Astrocyte (in vitro differentiated cells and primary cell): ENCODE data around the gene RNU2-1. TPM values are rescaled to one million over a fixed set of nuclear protein-coding genes. Genes with fewer than 3 reads are reported as not detected.
"Not testable (repeated sequence)": the region's sequence is repeated elsewhere in the genome, so short reads cannot be mapped to it uniquely, and the experiment has no call there.

Experiments used
- DNase-seq: peaks from one replicate; pipeline ENCODE4 v3.0.0-alpha.2; 2010; ENCODE audit warnings: low read depth
- FAIRE-seq: peaks from 2 replicates; lab custom pipeline; 2011; peaks lifted over from hg19 to GRCh38; lab: Jason Lieb, UNC
- H2AFZ ChIP-seq: 2 replicates; pipeline ENCODE4 v1.6.0; 2012; ENCODE audit warnings: low read depth, low read length, inconsistent platforms
- H3K27ac ChIP-seq: 2 replicates; pipeline ENCODE4 v1.5.1; 2011; ENCODE audit warnings: low read depth, low read length, inconsistent platforms
- H3K27me3 ChIP-seq: 2 replicates; pipeline ENCODE4 v1.6.0; 2011; ENCODE audit warnings: low read length, inconsistent platforms; ENCODE audit not compliant: insufficient read depth
- H3K36me3 ChIP-seq: 2 replicates; pipeline ENCODE4 v1.5.1; 2011; ENCODE audit warnings: low read length, inconsistent platforms; ENCODE audit not compliant: insufficient read depth
- H3K4me1 ChIP-seq: 2 replicates; pipeline ENCODE4 v1.5.1; 2011; ENCODE audit warnings: low read length, inconsistent platforms; ENCODE audit not compliant: insufficient read depth
- H3K4me2 ChIP-seq: 2 replicates; pipeline ENCODE4 v1.6.0; 2012; ENCODE audit warnings: low read length, inconsistent platforms
- H3K4me3 ChIP-seq: 2 replicates; pipeline ENCODE4 v1.5.1; 2011; ENCODE audit warnings: low read depth, mild to moderate bottlenecking, low read length, inconsistent platforms; ENCODE audit not compliant: insufficient read depth
- H3K79me2 ChIP-seq: 2 replicates; pipeline ENCODE4 v1.6.0; 2012; ENCODE audit warnings: mild to moderate bottlenecking, low read length, inconsistent platforms; ENCODE audit not compliant: insufficient read depth
- H3K9ac ChIP-seq: 2 replicates; pipeline ENCODE4 v1.6.0; 2012; ENCODE audit warnings: mild to moderate bottlenecking, low read length, inconsistent platforms
- H3K9me3 ChIP-seq: 2 replicates; pipeline ENCODE4 v1.5.1; 2012; ENCODE audit warnings: low read depth, mild to moderate bottlenecking, low read length, inconsistent platforms; ENCODE audit not compliant: insufficient read depth
- H4K20me1 ChIP-seq: 2 replicates; pipeline ENCODE4 v1.6.0; 2012; ENCODE audit warnings: low read length, inconsistent platforms; ENCODE audit not compliant: insufficient read depth
- H3K27ac Mint-ChIP-seq: one replicate; pipeline ENCODE4 v1.8.0; 2021; ENCODE audit warnings: mild to moderate bottlenecking, mixed read lengths; ENCODE audit not compliant: unreplicated experiment
- H3K27me3 Mint-ChIP-seq: one replicate; pipeline ENCODE4 v1.8.0; 2021; ENCODE audit warnings: low read depth, mixed read lengths; ENCODE audit not compliant: unreplicated experiment
- H3K36me3 Mint-ChIP-seq: one replicate; pipeline ENCODE4 v1.8.0; 2021; ENCODE audit warnings: low read depth, mixed read lengths; ENCODE audit not compliant: unreplicated experiment
- H3K4me1 Mint-ChIP-seq: one replicate; pipeline ENCODE4 v1.8.0; 2021; ENCODE audit warnings: low read depth, mixed read lengths; ENCODE audit not compliant: unreplicated experiment
- H3K4me3 Mint-ChIP-seq: one replicate; pipeline ENCODE4 v1.8.0; 2021; ENCODE audit warnings: mild to moderate bottlenecking, moderate library complexity, mixed read lengths; ENCODE audit not compliant: unreplicated experiment
- H3K9me3 Mint-ChIP-seq: one replicate; pipeline ENCODE4 v1.8.0; 2021; ENCODE audit warnings: mild to moderate bottlenecking, mixed read lengths; ENCODE audit not compliant: unreplicated experiment
- total RNA-seq: library from RNA; stranded (reverse); gene quantifications from 2 replicates; pipeline ENCODE4 v1.2.1, GENCODE V29; 2021

The RNU2-1 gene
- total RNA-seq, 1 donor from 2014 or later, result 4,186 TPM

- not testable (repeated sequence) for H3K27ac ChIP-seq, H3K4me3 Mint-ChIP-seq, H3K36me3 Mint-ChIP-seq, H2AFZ ChIP-seq, H4K20me1 ChIP-seq, H3K9ac ChIP-seq, H3K4me3 ChIP-seq, FAIRE-seq, H3K9me3 ChIP-seq, H3K36me3 ChIP-seq, H3K4me1 Mint-ChIP-seq, H3K27me3 ChIP-seq, DNase-seq, H3K9me3 Mint-ChIP-seq, H3K27me3 Mint-ChIP-seq, H3K4me2 ChIP-seq, H3K27ac Mint-ChIP-seq, H3K4me1 ChIP-seq, H3K79me2 ChIP-seq
Observed at GRCh38 chr17:43240596-43241352, 7.0 kb upstream of the RNU2-1 start.

DNA sequence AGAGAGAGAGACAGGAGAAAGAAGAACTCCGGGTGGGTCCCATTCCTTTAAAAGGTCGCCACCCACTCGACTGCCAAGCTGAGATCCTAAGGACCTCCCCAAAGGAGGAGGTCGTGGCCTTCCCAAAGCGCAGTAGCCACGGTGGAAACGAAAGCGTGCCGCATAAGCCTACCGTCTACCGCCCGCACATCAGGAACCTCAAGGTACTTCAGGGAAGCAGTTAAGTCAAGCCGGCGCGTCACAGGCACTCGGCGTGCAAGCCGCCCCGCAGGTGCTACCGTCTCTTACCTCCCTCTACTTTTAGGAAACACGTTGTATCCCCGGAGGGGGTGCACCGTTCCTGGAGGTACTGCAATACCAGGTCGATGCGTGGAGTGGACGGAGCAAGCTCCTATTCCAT, 5.8 kb upstream of the RNU2-1 start:
- H3K27me3 Mint-ChIP-seq, H3K4me3 Mint-ChIP-seq, H3K9me3 ChIP-seq, H4K20me1 ChIP-seq, H3K4me2 ChIP-seq, H3K36me3 ChIP-seq, H3K4me3 ChIP-seq, H3K36me3 Mint-ChIP-seq, H3K27ac Mint-ChIP-seq, H3K9me3 Mint-ChIP-seq, H2AFZ ChIP-seq, H3K27ac ChIP-seq, DNase-seq, H3K9ac ChIP-seq, FAIRE-seq, H3K27me3 ChIP-seq, H3K4me1 ChIP-seq, H3K79me2 ChIP-seq, H3K4me1 Mint-ChIP-seq: not testable (repeated sequence)

- not testable (repeated sequence) for H3K4me1 Mint-ChIP-seq
- H3K27ac Mint-ChIP-seq, result peak overlapping the region; percentile 53
Observed at GRCh38 chr17:43233263-43233662, 514 bp downstream of the RNU2-1 start.

GRCh38 chr17:43232021-43232699, 1.6 kb downstream of the RNU2-1 start:
- not testable (repeated sequence) for H3K27me3 ChIP-seq, H3K9me3 Mint-ChIP-seq, H3K4me3 ChIP-seq, H3K27me3 Mint-ChIP-seq, FAIRE-seq, H3K4me1 ChIP-seq, H2AFZ ChIP-seq, H3K9me3 ChIP-seq, H3K4me1 Mint-ChIP-seq, H3K27ac ChIP-seq, H3K4me3 Mint-ChIP-seq, DNase-seq, H3K36me3 Mint-ChIP-seq, H4K20me1 ChIP-seq, H3K36me3 ChIP-seq, H3K79me2 ChIP-seq
- peak overlapping the region; percentile 74 for H3K4me2 ChIP-seq
- peak overlapping the region; percentile 73 for H3K27ac Mint-ChIP-seq
- peak overlapping the region; percentile 34 for H3K9ac ChIP-seq

More at GRCh38 chr17:43233263-43233662, 514 bp downstream of the RNU2-1 start:
- not testable (repeated sequence) for H3K4me3 ChIP-seq, H3K4me1 ChIP-seq, H3K36me3 Mint-ChIP-seq, H4K20me1 ChIP-seq, H3K27me3 Mint-ChIP-seq, H3K36me3 ChIP-seq, H3K27ac ChIP-seq, H3K27me3 ChIP-seq, H3K4me2 ChIP-seq, DNase-seq, H2AFZ ChIP-seq, H3K4me3 Mint-ChIP-seq, H3K9me3 Mint-ChIP-seq, H3K9ac ChIP-seq, H3K9me3 ChIP-seq, FAIRE-seq, H3K79me2 ChIP-seq

DNA sequence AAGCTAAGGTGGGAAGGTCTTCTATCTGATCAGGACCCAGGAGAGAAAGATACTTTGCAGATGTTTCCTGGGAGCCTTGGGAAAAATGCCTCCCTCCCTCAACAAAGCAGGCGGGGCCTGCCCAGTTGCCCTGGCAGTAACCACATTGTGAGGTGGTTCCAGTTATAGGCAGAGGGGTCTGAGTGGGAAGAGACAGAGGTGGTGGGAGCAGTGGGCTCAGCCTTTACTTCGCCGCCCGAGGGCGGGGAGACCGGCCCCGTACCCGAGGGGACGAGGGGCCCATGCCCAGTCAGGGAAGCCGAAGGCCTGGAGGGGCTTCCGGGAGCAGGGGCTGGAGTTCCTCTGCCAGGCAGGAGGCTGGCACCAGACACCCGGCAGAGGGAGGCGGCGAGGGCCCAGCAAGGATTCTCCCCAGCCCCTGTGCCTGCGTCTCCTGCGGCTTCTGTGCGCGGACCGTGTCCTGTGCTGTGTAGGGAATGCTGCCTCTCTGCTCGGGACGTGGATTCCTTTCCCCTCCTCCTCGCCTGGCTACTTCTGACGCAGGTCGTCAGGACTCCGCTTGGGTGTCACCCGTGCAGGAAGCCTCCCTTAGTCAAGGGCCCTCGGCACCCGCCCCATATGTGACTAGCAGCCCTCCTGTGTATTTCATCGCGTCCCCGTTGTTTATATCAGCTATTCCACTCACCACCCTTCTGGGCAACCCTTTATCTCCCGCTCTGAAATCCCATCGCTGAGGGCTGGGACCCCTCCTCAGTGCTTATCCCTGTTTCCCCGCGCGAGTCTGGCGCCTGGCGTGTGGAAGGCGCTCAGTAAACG, 2.4 kb downstream of the RNU2-1 start:
- H3K4me2 ChIP-seq, result peak overlapping the region; percentile 74
- H2AFZ ChIP-seq, FAIRE-seq, H3K79me2 ChIP-seq, H3K4me3 Mint-ChIP-seq, DNase-seq, H3K9me3 Mint-ChIP-seq, H3K4me1 ChIP-seq, H3K27ac ChIP-seq, H3K4me1 Mint-ChIP-seq, H3K36me3 ChIP-seq, H3K9me3 ChIP-seq, H4K20me1 ChIP-seq, H3K27me3 ChIP-seq, H3K27me3 Mint-ChIP-seq, H3K36me3 Mint-ChIP-seq: not testable (repeated sequence)
- peak overlapping the region; percentile 35 for H3K27ac Mint-ChIP-seq
- peak overlapping the region; percentile 24 for H3K4me3 ChIP-seq
- peak overlapping the region; percentile 34 for H3K9ac ChIP-seq
